Measurements from ENCODE around the gene IGF2R.

The IGF2R gene

GRCh38 chr6:159941286-159942113 lies 27.4 kb upstream of the IGF2R start:
- H3K4me3 Mint-ChIP-seq, result no peak overlapping the region
- peaks cover 3 to 7% of the 10 kb centered on the region in 2 donors for H3K27me3 Mint-ChIP-seq
- H3K27ac Mint-ChIP-seq, result no peak overlapping the region
- H3K36me3 Mint-ChIP-seq (ENCODE audit: insufficient read depth), result no peaks in the 10 kb centered on the region
- peaks cover 4 to 7% of the 10 kb centered on the region in 2 donors for H3K4me1 Mint-ChIP-seq (ENCODE audit: low read depth in 2 of 2)
- H3K9me3 Mint-ChIP-seq, result peaks cover 3 to 11% of the 10 kb centered on the region in 2 donors
- ATAC-seq (replicated peaks) (peak; percentile 97), DNase-seq (peak; percentile 33 to 51 (median 42))

GRCh38 chr6:159943101-159943632 lies 25.7 kb upstream of the IGF2R start:
- DNase-seq, result no peak
- no peak for ATAC-seq (replicated peaks)
- H3K4me3 Mint-ChIP-seq, result no peak overlapping the region
- peaks cover 4 to 7% of the 10 kb centered on the region in 2 donors for H3K4me1 Mint-ChIP-seq (ENCODE audit: low read depth in 2 of 2)
- peaks cover 3 to 11% of the 10 kb centered on the region in 2 donors for H3K9me3 Mint-ChIP-seq
- peaks cover 0 to 7% of the 10 kb centered on the region in 2 donors for H3K27me3 Mint-ChIP-seq
- H3K27ac Mint-ChIP-seq, result no peak overlapping the region
- H3K36me3 Mint-ChIP-seq (ENCODE audit: insufficient read depth), result no peaks in the 10 kb centered on the region

- Mint-ChIP-seq H3K9me3 (peaks cover 3 to 11% of the 10 kb centered on the region in 2 donors), H3K27me3 (peaks cover 0 to 7% of the 10 kb centered on the region in 2 donors), H3K4me3 (no peak overlapping the region), H3K36me3 (ENCODE audit: insufficient read depth) (no peaks in the 10 kb centered on the region), H3K27ac (no peak overlapping the region), H3K4me1 (ENCODE audit: low read depth in 2 of 2) (peaks cover 4 to 7% of the 10 kb centered on the region in 2 donors)
- ATAC-seq (replicated peaks) (no peak), DNase-seq (no peak)
Measured at GRCh38 chr6:159943968-159944598, 24.8 kb upstream of the IGF2R start.

- H3K4me1 Mint-ChIP-seq (ENCODE audit: low read depth in 2 of 2), result peaks cover 4 to 7% of the 10 kb centered on the region in 2 donors
- no peak overlapping the region for H3K27ac Mint-ChIP-seq
- no peak overlapping the region for H3K4me3 Mint-ChIP-seq
- H3K36me3 Mint-ChIP-seq (ENCODE audit: insufficient read depth), result no peaks in the 10 kb centered on the region
- peaks cover 3 to 11% of the 10 kb centered on the region in 2 donors for H3K9me3 Mint-ChIP-seq
- no peak for DNase-seq
- ATAC-seq (replicated peaks), result no peak
- H3K27me3 Mint-ChIP-seq, result peaks cover 0 to 7% of the 10 kb centered on the region in 2 donors
Measured at GRCh38 chr6:159945801-159946392, 23.0 kb upstream of the IGF2R start.

- ATAC-seq (replicated peaks), result no peak
- H3K27ac Mint-ChIP-seq, result no peak overlapping the region
- H3K4me1 Mint-ChIP-seq (ENCODE audit: low read depth in 2 of 2), result peaks cover 2 to 3% of the 10 kb centered on the region in 2 donors
- no peaks in the 10 kb centered on the region for H3K36me3 Mint-ChIP-seq (ENCODE audit: insufficient read depth)
- peaks cover 6 to 7% of the 10 kb centered on the region in 2 donors for H3K27me3 Mint-ChIP-seq
- no peak overlapping the region for H3K4me3 Mint-ChIP-seq
- peaks cover 3 to 11% of the 10 kb centered on the region in 2 donors for H3K9me3 Mint-ChIP-seq
- no peak for DNase-seq
Measured at GRCh38 chr6:159946912-159947311, 22.0 kb upstream of the IGF2R start.

GRCh38 chr6:159948199-159948598 lies 20.7 kb upstream of the IGF2R start:
- no peak for ATAC-seq (replicated peaks)
- H3K9me3 Mint-ChIP-seq, result peaks cover 3 to 11% of the 10 kb centered on the region in 2 donors
- H3K36me3 Mint-ChIP-seq (ENCODE audit: insufficient read depth), result no peaks in the 10 kb centered on the region
- DNase-seq, result no peak
- no peak overlapping the region for H3K4me3 Mint-ChIP-seq
- H3K27me3 Mint-ChIP-seq, result peaks cover 7 to 19% of the 10 kb centered on the region in 2 donors
- no peaks in the 10 kb centered on the region for H3K4me1 Mint-ChIP-seq (ENCODE audit: low read depth in 2 of 2)
- H3K27ac Mint-ChIP-seq, result no peak overlapping the region

- no peaks in the 10 kb centered on the region for H3K36me3 Mint-ChIP-seq (ENCODE audit: insufficient read depth)
- H3K9me3 Mint-ChIP-seq, result no peaks in the 10 kb centered on the region
- peak overlapping the region; percentile 32 to 35 for H3K27ac Mint-ChIP-seq
- H3K4me3 Mint-ChIP-seq, result no peak overlapping the region
- DNase-seq (no peak), ATAC-seq (replicated peaks) (no peak)
- no peaks in the 10 kb centered on the region for H3K4me1 Mint-ChIP-seq (ENCODE audit: low read depth in 2 of 2)
- peaks cover 9 to 23% of the 10 kb centered on the region in 2 donors for H3K27me3 Mint-ChIP-seq
Measured at GRCh38 chr6:159951772-159952171, 17.1 kb upstream of the IGF2R start.

- Mint-ChIP-seq H3K4me1 (ENCODE audit: low read depth in 2 of 2) (no peaks in the 10 kb centered on the region), H3K36me3 (ENCODE audit: insufficient read depth) (no peaks in the 10 kb centered on the region), H3K9me3 (no peaks in the 10 kb centered on the region), H3K27ac (peak overlapping the region; percentile 32 to 35), H3K27me3 (peaks cover 9 to 23% of the 10 kb centered on the region in 2 donors), H3K4me3 (no peak overlapping the region)
- ATAC-seq (replicated peaks), result no peak
- DNase-seq, result no peak
Measured at GRCh38 chr6:159952289-159953005, 16.4 kb upstream of the IGF2R start.

GRCh38 chr6:159953091-159953601 lies 15.7 kb upstream of the IGF2R start:
- ATAC-seq (replicated peaks) (no peak), DNase-seq (no peak)
- Mint-ChIP-seq H3K27ac (no peak overlapping the region), H3K4me1 (ENCODE audit: low read depth in 2 of 2) (no peaks in the 10 kb centered on the region), H3K36me3 (ENCODE audit: insufficient read depth) (no peaks in the 10 kb centered on the region), H3K27me3 (peaks cover 9 to 23% of the 10 kb centered on the region in 2 donors), H3K9me3 (no peaks in the 10 kb centered on the region), H3K4me3 (no peak overlapping the region)

- no peak overlapping the region for H3K27ac Mint-ChIP-seq
- no peaks in the 10 kb centered on the region for H3K4me1 Mint-ChIP-seq (ENCODE audit: low read depth in 2 of 2)
- H3K9me3 Mint-ChIP-seq, result no peaks in the 10 kb centered on the region
- no peak for DNase-seq
- no peak overlapping the region for H3K4me3 Mint-ChIP-seq
- ATAC-seq (replicated peaks), result no peak
- peaks cover 9 to 23% of the 10 kb centered on the region in 2 donors for H3K27me3 Mint-ChIP-seq
- no peaks in the 10 kb centered on the region for H3K36me3 Mint-ChIP-seq (ENCODE audit: insufficient read depth)
Measured at GRCh38 chr6:159955945-159956361, 12.9 kb upstream of the IGF2R start.

- no peaks in the 10 kb centered on the region for H3K4me1 Mint-ChIP-seq (ENCODE audit: low read depth in 2 of 2)
- no peaks in the 10 kb centered on the region for H3K36me3 Mint-ChIP-seq (ENCODE audit: insufficient read depth)
- no peak overlapping the region for H3K27ac Mint-ChIP-seq
- ATAC-seq (replicated peaks), result no peak
- H3K9me3 Mint-ChIP-seq, result no peaks in the 10 kb centered on the region
- H3K4me3 Mint-ChIP-seq, result no peak overlapping the region
- DNase-seq, result no peak
- peaks cover 8 to 14% of the 10 kb centered on the region in 2 donors for H3K27me3 Mint-ChIP-seq
Measured at GRCh38 chr6:159957071-159957673, 11.7 kb upstream of the IGF2R start.

GRCh38 chr6:159959165-159959975 lies 9.5 kb upstream of the IGF2R start:
- no peaks in the 10 kb centered on the region for H3K9me3 Mint-ChIP-seq
- ATAC-seq (replicated peaks), result peak; percentile 42
- H3K4me3 Mint-ChIP-seq, result no peak overlapping the region
- H3K27ac Mint-ChIP-seq, result no peak overlapping the region
- H3K4me1 Mint-ChIP-seq (ENCODE audit: low read depth in 2 of 2), result no peaks in the 10 kb centered on the region
- H3K27me3 Mint-ChIP-seq, result no peaks in the 10 kb centered on the region
- DNase-seq, result no peak
- no peaks in the 10 kb centered on the region for H3K36me3 Mint-ChIP-seq (ENCODE audit: insufficient read depth)

Data from effector memory CD8-positive, alpha-beta T cell (primary cell).